Measurements from ENCODE around the gene NCKAP1.

- TF ChIP-seq EZH2 (optimal IDR thresholded peaks at IDR 0.05; ENCODE audit: low read depth, low read length) (no peak), CTCF (IDR thresholded peaks at IDR 0.05; ENCODE audit: low read length) (no peak)
Measured at GRCh38 chr2:182924306-182924705, 114.0 kb downstream of the NCKAP1 start.

Measured in MM.1S (cell line).